ENCODE data around the gene TNFAIP2.

TNFAIP2 gene

DNA sequence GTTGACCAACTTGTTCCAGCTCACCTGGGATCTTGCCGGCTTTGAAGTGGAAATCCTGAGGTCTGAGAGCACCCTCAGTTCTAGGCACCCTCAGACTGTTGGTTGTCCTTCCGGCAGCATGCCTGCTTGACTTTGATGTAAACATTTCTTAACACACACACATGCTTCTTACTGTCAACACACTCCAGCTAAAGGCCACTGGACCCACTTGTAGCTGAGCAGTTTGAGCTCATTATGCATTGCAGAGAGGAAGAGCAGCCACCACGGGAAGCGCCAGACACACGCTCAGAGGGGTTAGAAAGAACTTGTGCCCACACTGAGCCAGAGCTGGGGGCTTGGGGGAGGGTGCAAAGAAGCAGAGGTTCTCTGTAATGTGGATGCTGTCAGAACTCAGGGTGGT lies 55.8 kb downstream of the TNFAIP2 start:
- no peaks in the 10 kb centered on the region for H3K36me3 Mint-ChIP-seq (ENCODE audit: low read depth)
- H3K4me3 Mint-ChIP-seq = no peak overlapping the region
- H3K9me3 Mint-ChIP-seq = peaks cover under 1% of the 10 kb centered on the region
- H3K4me1 Mint-ChIP-seq = no peaks in the 10 kb centered on the region
- H3K27ac Mint-ChIP-seq = no peak overlapping the region
- H3K27me3 Mint-ChIP-seq = peaks cover under 1% of the 10 kb centered on the region
- ATAC-seq = no peak
- DNase-seq = no peak

DNA sequence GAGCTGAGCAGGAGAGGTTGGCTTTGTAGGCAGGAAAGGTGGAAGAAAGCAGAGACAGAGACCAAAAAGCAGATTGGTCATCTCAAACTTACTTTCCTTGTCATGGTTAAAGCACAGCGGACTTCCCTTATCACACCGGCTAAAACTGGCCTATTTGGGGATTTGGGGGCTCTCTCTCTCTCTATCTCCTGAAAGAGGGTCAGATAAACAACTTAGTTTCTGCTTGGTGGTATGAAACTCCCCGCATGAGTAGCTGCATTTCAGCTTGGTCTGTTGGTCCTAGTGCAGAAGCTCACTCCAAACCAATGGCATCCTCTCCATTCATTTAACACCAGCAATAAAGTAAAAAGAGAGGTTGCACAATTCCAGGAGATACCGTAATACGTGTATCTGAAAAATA lies 57.1 kb downstream of the TNFAIP2 start:
- Mint-ChIP-seq H3K36me3 (ENCODE audit: low read depth) (no peaks in the 10 kb centered on the region), H3K27ac (no peak overlapping the region), H3K4me3 (no peak overlapping the region), H3K9me3 (no peaks in the 10 kb centered on the region), H3K4me1 (no peaks in the 10 kb centered on the region), H3K27me3 (peaks cover 5% of the 10 kb centered on the region)
- DNase-seq = no peak
- ATAC-seq = no peak

DNA sequence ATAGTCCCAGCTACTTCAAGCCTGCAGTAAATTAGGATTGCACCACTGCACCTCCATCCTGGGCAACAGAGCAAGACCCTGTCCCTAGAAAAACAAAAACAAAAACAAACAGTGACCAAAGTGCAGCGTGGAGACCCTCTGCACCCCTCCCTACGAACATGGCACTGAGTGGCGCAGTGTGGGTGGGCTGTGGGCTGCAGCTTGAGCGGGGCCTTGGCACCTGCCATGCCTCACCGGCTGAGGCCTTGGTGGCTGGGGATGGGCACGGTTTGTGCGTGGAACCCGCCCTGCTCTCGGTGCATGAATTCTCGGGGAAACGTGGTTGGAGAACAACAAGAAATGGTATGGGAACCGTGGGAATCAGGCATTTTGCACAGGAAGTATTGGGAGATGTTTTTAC lies 60.8 kb downstream of the TNFAIP2 start:
- Mint-ChIP-seq H3K36me3 (ENCODE audit: low read depth) (no peaks in the 10 kb centered on the region), H3K27ac (no peak overlapping the region), H3K4me1 (no peaks in the 10 kb centered on the region), H3K27me3 (peaks cover 32% of the 10 kb centered on the region), H3K4me3 (no peak overlapping the region), H3K9me3 (no peaks in the 10 kb centered on the region)
- DNase-seq (no peak), ATAC-seq (no peak)

DNA sequence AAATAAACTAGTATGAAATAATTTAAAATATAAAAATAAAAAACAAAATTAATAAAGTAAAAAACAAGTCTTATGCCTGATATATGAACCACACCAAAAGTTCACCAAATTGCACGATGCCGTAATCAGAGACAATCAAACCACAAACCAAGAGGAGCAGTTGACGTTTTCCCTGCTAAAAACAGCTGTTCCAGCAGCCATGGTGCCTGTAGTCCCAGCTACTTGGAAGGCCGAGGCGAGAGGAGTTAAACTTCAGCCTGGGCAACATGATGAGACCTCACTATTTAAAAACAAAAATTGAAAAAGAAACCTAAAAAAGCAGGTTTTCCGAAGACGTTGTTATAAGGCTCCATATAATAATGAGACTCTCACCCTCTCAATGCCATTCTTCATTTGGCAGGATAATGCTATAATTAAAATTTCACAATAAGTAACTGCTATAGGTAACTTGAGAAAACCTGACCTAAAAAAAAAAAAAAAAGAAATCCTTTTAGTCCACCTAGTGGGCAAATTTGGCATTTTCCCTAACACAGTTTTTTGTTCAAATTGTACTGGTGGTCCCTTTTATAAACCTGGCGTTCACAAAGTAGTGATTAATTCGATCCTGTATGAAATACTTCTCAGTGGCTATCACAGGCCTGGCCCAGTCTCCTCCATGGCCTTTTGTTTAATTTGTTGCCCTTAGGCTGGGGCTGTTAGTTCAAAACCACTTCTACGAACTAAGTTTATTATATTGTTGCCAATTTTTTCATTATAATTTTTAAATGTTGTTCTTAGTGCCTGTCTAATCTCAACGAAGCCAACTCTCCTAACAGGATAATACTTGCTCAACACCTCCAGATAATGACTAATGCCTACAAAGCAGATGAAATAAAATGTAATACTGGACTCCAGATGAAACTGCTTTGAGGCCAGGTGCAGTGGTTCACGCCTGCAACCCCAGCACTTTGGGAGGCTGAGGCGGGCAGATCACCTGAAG lies 62.1 kb downstream of the TNFAIP2 start:
- H3K4me1 Mint-ChIP-seq = peaks cover 2% of the 10 kb centered on the region
- H3K9me3 Mint-ChIP-seq = no peaks in the 10 kb centered on the region
- H3K27me3 Mint-ChIP-seq = peaks cover 40% of the 10 kb centered on the region
- H3K36me3 Mint-ChIP-seq (ENCODE audit: low read depth) = no peaks in the 10 kb centered on the region
- DNase-seq = no peak
- no peak overlapping the region for H3K4me3 Mint-ChIP-seq
- no peak overlapping the region for H3K27ac Mint-ChIP-seq
- no peak for ATAC-seq

DNA sequence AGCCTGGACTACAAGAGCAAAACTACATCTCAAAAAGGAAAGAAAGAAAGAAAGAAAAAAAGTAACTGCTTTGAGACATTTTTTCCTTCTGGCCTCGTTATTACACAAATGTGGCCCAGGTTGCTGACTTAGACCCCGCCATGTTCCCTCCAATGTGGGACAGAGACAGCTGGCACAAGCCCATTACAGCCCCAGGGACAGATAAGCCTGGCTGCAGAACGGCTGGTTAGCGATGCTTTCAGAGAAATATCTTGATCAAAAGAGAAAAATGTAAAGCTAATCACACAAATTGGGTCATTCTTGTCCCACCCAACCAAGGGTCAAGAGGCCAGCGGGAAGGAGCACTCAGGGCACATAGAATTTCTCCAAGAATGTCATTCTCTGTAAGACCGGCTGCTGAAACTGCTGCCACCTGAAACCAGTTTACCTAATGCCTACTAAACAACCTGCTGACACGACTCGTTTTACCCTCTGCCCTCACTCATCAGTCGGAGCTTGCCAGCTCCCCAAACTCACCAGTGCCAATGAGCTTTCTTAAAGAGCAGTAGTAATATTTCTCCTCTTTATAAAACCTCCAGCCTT lies 63.1 kb downstream of the TNFAIP2 start:
- no peak overlapping the region for H3K27ac Mint-ChIP-seq
- H3K36me3 Mint-ChIP-seq (ENCODE audit: low read depth) = no peaks in the 10 kb centered on the region
- DNase-seq = no peak
- no peak for ATAC-seq
- no peaks in the 10 kb centered on the region for H3K9me3 Mint-ChIP-seq
- H3K27me3 Mint-ChIP-seq = peaks cover 48% of the 10 kb centered on the region
- no peak overlapping the region for H3K4me3 Mint-ChIP-seq
- H3K4me1 Mint-ChIP-seq = peaks cover 2% of the 10 kb centered on the region
